Hematopoietic multipotent progenitor cell treated with erythropoietin and hydrocortisone succinate and interleukin-3 and kit ligand, for 17 days (in vitro differentiated cells): ENCODE results near the gene ABCC1.

Experiments
- DNase-seq: peaks from one replicate; pipeline ENCODE4 v3.0.0-alpha.2; 2015; ENCODE audit warnings: low spot score

ABCC1 gene

DNA sequence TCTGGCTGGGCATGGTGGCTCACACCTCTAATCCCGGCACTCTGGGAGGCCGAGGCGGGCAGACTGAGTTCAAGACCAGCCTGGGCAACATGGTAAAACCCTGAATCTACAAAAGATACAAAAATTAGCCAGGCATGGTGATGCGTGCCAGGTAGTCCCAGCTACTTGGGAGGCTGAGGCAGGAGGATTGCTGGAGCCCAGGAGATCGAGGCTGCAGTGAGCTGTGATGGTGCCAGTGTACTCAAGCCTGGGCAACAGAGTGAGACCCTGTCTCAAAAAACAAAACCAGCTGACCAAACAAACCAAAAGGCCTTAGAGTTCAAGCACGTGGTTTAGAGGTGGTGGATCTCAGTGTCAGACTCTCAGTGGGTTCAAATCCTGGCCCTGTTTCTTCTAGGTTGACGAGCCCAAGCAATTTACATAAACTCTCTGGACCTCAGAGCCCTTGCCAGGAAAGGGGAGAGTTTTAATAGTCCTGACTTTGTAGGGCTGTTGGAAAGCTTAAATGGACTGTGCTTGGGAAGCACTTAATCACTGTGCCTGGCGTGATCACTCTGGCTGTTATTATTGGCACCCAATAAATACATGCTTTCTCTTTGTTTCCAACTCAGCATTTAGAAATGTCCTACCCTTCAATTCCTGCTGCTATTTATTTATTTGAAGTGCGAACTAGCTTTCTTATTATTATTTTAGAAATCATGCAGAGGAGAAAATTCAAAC is 44.7 kb downstream of the ABCC1 start:
- no peak for DNase-seq

DNA sequence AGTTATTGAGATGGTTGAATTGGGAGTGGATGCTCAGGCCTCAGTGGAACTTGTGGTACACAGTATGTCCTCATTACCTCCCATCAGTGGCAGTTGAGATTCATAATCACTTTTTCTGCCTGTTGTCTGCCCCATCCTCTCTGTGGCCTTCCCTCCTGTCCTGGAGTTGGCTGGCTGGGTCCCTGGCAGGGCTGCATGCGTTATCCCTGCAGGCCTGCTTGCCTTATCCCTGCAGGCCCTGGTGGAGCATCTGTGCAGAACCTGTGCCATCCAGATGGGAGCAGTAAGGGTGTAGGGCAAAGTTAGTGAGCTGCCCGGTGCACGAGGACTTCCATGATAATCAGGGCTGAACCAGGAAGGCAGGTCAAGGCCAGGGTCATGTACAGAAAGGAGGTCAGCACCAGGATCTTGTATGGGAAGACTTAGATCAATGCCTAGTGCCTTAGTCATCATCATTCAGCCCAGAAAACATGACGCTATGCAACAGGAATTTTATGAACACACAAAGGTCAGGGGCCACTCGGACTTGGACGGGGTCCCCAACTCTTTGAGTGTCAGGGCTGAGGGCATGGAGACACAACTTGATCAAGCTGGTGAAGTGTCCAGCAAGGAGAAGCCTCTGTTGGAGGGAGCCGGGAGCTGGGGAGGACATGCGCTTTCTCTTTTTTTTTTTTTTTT is 47.2 kb downstream of the ABCC1 start:
- no peak for DNase-seq

DNA sequence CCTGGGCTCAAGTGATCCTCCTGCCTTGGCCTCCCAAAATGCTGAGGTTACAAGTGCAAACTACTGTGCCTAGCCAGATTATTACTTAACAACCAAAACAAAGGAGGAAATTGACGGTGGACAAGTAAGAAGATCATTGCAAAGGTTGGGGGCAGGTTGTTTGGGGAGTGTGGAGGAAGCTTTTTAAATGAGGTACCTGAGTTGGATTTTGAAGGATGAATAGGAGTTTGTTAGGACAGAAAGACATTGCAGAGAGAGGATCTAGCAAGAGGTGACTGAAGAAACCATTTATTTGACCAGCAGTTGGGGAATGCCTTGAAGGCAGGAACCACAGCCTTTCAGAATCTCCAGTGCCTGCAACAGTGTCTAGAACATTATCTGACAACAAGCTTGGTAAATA is 51.3 kb downstream of the ABCC1 start:
- DNase-seq = no peak

DNA sequence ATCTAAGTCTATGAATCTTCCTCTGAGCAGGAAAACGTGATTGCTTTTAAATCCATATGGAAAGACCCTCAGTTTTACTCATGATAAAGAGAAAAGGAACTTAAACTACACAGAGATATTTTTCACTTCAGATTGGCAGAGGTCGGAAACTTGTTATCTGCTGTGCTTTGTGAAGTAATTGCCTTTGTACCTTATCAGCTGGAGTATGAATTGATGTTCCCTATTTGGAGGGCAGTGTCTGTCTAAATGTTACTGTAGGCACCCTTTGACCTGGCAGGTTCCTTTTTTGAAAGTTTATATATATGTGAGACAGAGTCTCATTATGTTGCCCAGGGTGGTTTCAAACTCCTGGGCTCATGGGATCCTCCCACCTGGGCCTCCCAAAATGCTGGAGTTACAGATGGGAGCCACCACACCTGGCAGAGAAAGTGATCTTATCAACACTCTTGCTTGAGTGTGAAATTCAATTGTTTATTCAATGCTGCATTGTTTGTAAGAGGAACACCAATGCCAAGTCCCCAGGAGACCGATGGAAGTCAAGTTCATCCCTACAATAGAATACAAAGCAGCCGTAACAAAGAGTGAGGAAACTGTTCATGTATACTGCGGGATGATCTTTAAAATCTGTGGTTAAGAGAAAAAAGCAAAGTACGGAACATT is 52.3 kb downstream of the ABCC1 start:
- no peak for DNase-seq

DNA sequence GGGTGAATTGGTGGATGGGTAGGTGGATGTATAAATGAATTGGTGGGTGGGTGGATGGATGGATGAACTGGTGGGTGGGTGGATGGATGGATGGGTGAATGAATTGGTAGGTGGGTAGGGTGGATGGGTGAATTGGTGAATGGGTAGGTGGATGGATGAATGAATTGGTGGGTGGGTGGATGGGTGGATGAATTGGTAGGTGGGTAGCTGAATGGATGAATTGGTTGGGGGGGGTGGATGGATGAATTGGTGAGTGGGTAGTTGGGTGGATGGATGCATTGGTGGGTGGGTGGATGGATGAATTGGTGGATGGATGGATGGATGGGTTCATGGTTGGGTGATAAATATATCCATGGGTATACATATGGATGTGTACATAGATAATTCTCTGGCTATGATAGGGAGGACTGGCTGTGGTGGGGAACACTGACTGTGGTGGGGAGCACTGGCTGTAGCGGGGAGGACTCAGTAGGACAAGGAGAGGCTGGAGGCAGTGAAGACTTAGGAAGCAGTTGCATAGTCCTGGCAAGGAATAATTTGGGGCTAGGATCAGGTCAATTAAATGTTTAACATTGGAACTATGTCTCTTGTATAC is 54.4 kb downstream of the ABCC1 start:
- DNase-seq = no peak

DNA sequence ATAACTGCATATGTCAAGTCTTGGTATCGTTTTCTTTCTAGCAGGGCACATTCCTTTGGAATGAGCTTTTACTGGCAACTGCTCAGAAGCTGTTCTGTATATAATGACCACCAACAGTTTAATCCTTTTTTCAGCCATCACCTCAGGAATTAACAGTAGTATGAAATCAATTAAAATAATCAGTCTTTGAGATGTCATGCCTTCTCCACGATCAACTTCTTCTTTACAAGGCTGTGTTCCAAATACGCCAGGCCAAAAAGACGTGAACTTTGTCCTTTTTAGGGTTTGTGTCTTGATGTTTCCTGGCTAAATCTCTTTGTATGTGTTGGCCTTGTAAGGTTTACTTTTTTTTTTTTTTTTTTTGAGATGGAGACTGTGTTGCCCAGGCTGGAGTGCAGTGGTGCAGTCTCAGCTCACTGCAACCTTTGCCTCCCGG is 54.9 kb downstream of the ABCC1 start:
- DNase-seq = no peak

DNA sequence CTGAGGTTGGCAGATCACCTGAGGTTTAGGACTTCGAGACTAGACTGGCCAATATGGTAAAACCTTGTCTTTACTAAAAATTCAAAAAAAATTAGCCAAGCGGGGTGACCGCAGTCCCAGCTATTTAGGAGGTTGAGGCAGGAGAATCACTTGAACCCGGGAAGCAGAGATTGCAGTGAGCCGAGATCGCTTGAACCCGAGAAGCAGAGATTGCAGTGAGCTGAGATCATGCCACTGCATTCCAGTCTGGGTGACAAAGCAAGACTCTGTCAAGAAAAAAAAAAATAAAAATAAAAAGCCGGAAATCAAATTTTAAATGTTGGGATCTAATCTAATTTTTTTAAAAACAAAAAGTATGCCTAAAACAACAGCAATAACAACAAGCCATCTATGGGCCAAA is 56.3 kb downstream of the ABCC1 start:
- no peak for DNase-seq

DNA sequence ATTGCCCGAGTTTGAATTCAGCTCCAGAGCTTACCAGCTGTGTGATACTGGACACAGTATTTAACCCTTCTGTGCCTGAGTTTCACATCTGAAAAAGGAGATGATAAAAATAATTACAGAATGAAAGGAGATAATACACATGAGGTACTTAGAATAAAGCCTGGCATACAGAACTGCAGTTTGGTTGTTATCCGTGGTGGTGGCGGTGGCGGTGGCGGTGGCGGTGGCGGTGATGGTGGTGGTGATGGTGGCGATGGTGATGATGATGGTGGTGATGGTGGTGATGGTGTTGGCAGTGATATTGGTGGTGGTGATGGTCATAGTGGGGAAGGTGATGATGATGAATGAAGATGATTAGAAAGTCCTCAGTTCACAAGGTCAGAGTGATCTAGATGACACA is 57.2 kb downstream of the ABCC1 start:
- no peak for DNase-seq

DNA sequence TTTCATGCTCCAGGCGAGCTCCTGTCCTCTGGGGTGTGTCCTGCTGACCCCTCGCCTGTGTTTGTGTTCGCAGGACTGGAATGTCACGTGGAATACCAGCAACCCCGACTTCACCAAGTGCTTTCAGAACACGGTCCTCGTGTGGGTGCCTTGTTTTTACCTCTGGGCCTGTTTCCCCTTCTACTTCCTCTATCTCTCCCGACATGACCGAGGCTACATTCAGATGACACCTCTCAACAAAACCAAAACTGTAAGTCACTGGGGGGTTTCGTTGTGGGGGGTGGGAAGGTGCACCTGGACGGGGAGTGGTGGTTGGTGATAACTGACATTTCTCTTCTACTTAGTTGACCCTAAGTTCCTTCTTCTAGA is 58.3 kb downstream of the ABCC1 start:
- DNase-seq = no peak

DNA sequence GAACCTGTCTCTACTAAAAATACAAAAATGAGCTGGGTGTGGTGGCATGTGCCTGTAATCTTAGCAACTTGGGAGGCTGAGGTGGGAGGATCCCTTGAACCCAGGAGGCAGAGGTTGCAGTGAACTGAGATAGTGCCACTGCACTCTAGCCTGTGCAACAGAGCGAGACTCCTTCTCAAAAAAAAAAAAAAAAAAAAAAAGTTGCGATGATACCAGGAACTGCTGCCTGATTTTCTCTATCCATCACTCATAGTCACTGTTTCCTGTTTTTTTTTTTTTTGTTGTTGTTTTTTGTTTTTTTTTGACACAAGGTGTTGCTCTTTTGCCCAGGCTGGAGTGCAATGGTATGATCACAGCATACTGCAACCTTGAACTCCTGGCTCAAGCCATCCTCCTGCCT is 59.2 kb downstream of the ABCC1 start:
- no peak for DNase-seq

DNA sequence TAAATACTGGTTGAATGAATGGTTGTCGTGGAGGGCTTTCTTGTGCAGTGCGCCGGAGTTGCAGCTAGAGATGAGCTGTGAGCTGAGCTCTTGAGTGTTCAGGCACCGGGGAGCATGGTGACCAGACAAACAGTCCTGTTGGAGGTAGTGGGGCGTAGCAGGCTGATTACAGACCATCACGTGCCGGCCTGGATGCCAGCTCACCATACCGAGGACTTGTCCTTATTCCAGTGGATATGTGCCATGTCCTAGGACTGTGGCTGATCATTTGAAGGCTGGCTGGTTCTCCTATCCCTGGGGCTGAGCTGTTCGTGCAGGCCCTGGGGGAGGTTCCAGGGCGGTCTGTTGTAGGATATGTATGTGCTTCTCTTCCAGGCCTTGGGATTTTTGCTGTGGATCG is 60.0 kb downstream of the ABCC1 start:
- DNase-seq = no peak

DNA sequence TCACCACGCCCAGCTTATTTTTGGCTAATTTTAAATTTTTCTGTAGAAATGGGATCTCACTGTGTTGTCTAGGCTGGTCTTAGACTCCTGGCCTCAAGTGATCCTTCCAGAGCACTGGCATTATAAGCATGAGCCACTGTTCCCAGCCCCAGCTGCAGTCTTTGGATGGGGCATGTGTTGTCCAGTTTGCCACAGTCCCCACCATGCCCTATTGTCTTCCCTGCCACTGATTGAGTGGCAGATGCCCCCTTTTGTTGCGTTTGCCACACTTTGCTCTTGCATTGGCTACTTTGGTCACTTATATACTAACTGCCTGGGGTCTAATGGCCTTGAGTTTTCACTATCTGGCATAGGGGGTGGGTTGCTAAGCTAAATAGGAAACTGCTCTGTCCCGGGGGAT is 60.8 kb downstream of the ABCC1 start:
- no peak for DNase-seq

DNA sequence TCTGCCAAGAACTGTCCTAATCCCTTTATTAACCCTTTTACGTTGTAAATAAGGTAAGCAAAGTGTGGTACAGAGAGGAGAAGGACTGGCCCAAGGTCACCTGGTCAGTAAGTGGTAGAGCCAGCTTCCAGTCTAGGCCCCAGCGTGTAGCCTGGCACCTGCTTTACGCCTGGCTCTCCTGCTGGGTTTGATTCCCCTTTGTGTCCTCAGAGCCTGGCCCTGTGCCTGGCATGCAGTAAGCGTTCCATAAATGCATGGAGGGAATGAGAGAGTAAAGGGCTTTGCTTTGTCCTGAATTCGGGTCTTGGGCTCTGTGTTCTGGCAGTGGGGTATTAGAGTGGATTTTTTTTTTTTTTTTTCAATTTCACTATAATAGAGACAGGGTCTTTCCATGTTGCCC is 62.7 kb downstream of the ABCC1 start:
- no peak for DNase-seq

DNA sequence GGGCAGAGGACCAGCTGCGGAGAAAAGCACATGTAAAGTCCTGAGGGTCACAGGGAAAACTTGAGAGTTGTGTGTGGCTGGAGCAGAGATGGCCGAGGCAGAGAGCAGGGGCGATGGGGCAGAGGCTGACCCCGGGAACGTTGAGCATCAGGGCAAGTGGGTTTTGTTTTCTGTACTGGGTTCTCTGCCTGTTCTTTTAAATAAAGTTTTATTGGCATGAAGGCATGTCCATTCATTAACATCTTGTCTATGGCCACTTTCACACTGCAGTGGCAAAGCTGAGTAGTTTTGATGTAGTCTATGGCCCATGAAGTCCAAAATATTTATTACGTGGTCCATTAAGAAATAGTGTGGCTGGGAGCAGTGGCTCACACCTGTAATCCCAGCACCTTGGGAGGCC is 64.4 kb downstream of the ABCC1 start:
- no peak for DNase-seq

DNA sequence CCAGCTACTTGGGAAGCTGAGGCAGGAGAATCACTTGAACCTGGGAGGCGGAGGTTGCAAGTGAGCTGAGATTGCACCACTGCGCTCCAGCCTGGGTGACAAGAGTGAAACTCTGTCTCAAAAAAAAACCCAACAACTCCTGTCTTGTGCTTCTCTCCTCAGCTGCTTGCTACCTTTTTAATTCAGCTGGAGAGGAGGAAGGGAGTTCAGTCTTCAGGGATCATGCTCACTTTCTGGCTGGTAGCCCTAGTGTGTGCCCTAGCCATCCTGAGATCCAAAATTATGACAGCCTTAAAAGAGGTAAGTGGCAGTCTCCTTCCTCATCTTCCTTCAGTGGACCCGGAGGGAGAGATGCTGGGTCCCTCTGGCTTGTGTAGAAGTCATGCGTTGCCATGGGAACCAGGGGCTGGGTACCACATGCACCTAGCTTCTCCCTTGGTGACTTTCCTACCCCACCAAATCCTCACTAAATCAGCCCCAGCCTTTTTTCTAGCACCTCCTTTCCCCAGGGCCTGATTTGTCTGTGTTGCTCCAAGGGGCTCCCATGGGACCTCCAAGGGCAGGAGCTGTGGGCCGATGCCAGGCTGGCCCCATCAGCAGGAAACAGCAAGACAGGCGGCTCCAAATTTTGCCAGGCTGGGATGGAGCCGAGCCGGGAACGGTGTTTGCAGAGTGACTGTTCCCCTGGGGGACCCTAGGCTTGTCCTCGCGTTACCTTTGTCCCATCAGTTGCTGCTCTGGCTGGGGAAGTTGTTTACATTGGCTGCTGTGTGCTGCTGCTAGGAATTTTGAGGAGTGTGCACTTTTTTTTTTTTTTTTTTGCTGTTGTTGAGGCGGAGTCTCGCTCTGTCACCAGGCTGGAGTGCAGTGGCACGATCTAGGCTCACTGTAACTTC is 65.2 kb downstream of the ABCC1 start:
- DNase-seq = no peak

DNA sequence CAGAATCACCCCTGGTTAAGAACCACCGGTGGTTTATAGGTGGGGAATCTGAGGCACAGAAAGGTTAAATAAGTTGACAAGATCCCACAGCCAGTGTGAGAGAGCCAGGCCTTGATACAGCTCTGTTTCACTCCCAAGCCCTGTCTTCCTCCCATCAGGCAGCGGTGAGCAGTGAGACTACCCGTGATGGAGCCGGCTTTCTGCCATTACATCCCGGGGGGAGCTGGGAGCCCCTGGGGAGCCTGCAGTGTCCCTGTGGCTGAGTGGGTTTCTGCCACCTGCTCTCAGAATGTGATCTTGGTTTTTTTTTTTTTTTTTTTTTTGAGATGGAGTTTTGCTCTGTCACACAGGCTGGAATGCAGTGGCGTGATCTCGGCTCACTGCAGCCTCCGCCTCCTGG is 66.4 kb downstream of the ABCC1 start:
- no peak for DNase-seq

DNA sequence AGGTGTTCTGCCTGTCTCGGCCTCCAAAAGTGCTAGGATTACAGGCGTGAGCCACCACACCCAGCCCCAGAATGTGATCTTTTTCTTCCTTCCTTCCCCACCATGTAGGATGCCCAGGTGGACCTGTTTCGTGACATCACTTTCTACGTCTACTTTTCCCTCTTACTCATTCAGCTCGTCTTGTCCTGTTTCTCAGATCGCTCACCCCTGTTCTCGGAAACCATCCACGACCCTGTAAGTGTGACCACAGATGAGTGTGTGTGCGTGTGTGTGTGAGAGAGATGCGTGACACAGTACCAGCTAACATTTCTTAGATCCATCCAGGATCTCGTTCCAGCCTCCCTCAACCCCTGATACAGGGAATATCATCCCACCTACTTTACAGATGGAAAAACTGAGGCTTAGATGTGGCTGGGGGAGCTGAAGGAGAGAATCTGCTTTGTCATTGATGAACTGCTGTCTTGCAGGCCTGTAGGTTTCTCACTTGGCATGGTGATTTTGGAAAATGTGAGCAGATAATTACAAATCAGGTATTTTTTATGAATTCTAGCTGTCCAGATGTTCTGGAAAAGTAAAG is 67.1 kb downstream of the ABCC1 start:
- DNase-seq = no peak

DNA sequence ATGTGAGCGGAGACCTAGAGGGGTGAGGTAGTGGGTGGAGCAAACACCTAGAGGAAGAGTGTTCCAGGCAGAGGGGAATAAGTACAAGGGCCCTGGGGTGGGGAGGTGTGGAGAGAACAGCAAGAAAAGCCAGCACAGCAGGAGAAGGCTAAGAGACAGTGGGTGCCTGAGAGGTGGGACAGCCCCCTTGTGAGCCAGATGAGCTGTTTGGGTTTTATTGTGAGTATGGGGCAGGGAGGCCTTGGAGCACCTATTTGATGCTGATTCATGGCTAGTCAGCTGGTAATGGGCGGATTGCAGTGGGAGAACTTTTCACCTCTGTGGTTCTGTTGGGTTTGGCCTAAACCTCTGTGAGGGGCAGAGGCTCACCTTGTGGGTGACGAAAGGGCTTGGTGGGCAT is 68.4 kb downstream of the ABCC1 start:
- no peak for DNase-seq

DNA sequence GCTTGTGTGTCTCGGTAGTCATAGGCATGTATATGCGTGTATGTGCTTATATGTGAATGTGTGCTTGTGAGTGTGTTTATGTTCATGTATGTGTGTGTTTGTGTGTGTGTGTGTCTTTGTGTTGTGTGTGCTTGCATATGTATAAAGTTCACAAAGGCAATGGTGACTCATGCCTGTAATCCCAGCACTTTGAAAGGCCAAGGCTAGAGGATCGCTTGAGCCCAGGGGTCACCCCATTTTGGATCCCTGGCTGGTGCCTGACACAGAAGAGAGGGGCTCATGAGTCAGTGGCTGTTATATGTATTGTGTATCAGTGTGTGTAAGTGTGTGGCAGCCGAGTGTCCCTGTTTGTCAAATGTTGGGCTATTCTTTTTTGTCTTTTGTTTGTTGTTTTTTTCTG is 69.3 kb downstream of the ABCC1 start:
- DNase-seq = no peak

DNA sequence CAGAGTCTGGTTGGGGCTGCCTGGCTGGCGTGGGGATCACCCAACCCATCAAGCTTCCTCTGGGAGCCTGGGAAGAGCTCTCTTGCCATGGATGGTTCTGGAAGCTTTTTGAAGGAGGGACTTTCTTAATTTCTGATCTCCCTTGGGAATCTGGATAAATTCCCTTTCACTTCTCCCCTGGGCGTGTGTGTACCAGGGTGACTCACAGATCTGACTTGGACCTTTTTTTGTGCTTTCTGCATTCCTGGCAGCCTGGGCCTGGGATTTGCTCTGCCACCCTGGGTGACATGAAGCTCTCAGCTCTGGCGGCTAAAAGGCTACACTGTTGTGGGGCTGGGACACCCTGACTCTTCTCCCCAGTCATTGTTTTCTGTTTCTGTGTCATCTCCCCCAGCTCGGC is 70.1 kb downstream of the ABCC1 start:
- DNase-seq = no peak

DNA sequence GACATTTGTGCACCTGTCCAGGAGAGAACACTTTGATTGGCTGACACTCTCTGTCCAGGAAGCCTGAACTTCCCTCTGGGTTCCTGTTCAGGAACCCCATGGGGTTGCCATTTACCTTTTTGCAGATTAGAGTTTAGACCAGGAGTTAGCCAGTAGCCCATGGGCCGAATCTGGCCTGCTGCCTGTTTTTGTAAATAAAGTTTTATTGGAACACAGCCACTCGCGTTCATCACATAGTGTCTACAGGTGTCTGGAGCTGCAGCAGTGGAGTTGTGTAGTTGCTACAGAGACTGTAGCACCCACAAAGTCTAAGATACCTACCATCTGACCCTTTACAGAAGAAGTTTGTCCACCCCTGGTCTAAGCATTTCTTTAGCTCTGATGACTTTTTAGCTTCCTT is 70.9 kb downstream of the ABCC1 start:
- no peak for DNase-seq

DNA sequence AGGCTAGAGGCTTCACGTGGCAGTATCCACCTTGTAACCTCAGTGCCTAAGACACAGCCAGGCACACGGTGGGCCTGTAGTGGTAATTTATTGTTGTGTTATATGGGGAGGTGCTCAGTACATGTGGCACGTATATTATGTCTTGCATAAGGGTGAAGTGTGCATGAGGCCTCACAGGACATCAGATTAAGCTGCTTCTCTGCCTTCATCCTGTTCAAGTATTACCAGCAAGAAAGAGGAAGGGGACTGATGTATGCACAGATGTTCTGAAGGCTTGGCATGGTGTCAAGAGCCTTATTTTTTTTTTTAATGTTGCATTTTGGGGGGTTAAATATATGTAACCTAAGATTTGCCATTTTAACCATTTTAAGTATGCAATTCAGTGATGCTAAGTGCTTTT is 71.6 kb downstream of the ABCC1 start:
- no peak for DNase-seq
